NAMALWA (cell line): ENCODE results near the gene CBX8.
"Not testable (repeated sequence)": the region's sequence is repeated elsewhere in the genome, so short reads cannot be mapped to it uniquely, and the experiment has no call there.

Experiments used
- DNase-seq: peaks from one replicate; pipeline ENCODE4 v3.0.0-alpha.2; 2015; ENCODE audit warnings: low spot score

CBX8 gene

DNA sequence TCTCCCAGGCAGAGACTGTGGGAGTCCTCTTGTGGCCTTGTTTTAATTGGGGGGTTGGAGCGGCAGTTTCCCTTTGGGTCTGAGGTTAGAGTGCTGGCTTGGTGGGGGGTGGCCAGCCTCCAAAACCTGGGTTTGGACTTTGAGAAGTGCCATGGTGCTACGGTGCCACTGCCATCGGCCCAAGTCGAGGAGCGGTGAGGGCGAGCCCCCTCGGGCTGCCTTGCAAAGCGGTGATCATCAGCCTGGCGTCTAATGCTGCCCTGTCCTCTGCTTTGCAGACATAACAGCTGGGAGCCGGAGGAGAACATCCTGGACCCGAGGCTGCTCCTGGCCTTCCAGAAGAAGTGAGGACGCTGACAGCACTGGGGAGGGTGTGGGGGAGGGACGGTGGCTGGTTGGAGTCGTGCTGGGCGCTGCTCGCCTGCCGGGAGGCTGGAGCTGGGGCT is 17.8 kb downstream of the CBX8 start:
- DNase-seq, result no peak

DNA sequence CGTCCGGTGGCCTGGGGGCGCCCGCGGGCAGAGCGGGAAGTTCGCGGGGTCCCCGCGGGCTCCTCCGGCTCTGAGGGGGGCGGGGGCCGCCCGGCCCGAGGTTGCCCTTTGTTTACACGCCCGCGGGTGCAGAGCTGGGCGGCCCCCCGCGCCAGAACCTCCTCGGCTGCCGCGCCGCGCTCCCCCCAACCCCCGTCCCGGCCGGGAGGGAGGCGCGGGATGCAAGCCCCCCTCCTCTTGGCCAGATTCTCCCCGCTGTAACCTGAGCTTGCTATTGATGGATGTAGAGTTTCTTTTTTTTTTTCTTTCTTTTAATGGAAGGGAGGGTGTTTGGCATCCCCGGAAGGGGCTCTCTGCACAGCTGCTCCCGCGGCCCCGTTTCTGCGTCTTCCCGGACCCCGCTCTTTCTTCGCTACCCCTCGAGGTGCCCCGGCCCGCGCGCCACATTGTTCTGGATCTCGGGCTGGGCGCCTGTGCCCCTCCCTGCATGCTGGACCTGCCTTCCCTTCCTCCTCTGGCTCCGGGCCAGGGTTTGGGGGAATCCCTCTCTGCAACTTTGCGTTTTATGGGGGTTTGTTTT is 18.3 kb downstream of the CBX8 start:
- DNase-seq, result peak; percentile 66

DNA sequence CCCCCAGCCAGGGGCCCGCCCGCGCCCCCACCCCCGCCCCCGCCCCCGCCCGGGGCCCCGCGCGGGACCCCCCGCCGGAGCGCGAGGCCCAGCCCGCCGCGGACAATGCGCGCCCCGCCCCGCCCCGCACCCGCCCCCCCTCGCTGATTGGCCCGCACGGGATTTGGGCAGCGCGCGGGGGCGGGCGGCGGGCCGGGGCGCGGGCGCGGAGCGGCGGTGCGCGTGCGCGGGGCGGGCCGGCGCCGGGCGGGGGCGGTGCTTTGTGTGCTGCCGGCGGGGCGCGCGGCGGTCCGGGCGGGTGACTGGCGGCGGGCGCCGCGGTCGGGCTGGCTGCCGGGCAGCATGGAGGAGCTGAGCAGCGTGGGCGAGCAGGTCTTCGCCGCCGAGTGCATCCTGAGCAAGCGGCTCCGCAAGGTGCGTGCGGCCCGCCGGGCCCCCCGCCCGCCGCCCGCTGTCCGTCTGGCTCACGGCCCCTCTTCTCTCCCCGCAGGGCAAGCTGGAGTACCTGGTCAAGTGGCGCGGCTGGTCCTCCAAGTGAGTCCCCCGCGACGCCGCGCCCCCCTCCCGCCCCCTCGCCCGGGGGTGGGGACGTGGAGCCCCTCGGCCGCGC is 18.9 kb downstream of the CBX8 start, which contains the start of gene CBX2:
CBX2 (plus strand) TSS at position 255 of the 610 bp plus-strand sequence; CDS start at position 343, 88 bp downstream.
- DNase-seq, result peak; percentile 72

DNA sequence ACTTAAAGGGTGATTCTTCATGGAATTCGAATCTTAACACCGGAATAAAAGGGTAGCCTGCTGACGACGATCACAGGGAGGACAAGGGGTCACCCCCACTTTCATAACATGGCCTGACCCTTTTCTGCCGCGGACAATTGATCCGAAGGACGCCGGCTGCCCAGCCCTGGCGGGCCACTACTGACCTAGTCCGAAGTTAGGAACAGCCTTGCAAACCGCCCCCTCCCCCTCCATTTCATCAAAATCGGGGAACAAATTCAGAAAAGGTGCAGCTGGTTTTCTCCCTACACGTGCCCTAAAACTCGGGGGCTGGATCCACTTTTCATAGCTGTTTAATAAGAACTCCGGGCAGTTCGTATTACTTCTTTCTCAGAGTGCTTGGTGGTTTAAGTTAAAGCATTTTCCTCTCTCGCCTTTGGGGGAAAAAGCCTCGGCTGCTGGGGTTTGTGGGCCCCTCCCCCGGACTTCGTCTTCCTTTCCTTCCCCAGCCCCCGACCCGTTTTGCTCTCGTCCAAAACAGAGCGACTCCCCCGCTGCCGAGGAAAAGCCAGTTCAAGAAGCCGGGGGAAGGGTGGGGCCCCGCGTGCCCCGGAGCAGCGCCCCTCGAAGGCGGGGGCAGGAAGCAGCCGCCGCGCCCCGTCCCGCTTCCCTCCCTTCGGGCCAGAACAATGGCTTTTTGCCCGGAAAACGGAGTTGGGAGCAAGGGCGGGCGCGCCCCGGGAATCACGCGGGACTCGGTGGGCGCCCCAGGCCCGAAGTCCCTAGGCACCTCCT is 19.6 kb downstream of the CBX8 start:
- DNase-seq, result peak; percentile 65

DNA sequence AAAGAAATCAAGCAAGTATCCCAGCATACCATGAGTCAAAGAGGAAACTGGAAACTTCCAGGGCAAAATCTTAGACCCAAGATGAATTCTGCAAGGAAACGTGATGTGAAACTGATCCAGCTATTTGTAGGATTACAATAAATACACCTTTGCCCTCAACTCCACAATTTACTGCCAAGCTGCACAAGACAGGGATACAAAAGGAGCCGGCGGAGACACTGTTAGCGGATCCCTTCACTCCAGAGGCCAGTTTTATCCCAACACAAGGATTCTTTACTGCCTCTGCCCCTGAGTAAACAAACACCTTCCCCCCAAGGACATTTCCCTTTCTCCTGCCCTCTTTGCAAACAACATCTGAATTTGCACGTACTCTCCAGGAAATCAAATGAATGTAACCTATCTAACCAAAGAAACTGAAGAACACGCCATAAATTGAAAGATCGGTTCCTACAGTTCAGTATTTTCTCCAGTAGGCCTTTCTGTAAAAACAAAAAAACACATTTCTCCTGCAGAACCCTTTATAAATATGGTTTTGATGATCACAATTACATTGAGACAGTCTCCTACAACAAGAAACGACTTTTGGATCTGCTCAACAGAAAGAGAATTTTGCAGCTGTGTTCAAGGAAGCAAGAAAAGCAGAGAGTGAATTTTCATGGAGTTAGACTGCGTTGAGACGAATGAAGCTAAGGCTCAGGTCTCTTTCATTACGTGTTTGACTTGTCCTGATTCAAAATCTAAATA is 20.3 kb downstream of the CBX8 start:
- no peak for DNase-seq

DNA sequence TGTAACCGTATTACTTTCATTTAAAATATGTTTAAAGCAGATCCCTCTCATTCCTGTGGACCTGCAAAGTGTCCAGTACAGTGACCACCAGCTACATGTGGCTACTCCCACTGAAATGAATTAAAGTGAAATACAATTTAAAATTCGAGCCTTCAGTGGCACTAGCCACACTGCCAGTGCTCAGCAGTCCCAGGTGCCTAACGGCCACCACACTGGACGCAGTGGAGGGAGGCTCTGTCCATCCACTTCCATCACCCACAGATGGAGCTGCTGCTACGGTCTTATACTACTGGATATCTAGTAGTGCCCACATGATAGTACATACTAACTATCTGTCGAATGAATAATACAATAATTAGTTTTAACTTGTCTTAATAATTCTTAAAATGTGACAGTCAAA is 21.2 kb downstream of the CBX8 start:
- DNase-seq, result no peak

DNA sequence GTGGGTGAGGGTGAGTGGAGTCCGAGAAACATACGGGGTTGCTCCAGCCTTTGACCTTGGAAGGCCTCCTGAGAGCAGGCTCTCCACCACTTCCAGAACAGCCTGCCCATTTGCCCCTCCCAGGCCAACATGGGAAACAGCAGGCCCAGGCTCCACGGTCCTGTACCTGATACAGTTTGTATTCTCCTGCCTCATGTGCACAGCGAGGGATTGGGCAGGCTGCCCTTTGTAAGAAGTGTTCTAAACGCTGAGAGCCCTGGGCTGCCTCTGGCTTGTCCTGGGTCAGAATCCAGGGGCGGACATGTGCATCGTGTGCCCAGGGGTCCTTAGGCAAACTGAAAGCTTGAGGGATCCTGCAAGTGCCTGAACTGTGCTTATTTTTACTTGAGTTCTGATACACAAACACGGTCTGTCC is 22.3 kb downstream of the CBX8 start:
- no peak for DNase-seq

DNA sequence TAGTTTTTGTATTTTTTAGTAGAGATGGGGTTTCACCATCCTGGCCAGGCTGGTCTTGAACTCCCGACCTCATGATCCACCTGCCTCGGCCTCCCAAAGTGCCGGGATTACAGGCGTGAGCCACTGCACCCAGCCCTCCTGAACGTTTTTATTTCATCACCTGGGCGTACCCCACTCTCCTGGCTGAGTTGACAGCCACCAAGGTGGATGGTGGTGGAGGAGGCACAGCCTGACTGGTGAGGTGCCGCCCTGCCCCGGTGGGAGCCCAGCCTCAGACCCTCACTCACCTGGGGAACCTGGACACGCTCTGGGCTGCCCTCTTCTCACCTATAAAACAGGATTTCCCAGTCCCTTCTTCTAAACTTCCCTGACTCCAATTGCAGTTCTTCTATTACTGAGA is 24.2 kb downstream of the CBX8 start:
- not testable (repeated sequence) for DNase-seq

DNA sequence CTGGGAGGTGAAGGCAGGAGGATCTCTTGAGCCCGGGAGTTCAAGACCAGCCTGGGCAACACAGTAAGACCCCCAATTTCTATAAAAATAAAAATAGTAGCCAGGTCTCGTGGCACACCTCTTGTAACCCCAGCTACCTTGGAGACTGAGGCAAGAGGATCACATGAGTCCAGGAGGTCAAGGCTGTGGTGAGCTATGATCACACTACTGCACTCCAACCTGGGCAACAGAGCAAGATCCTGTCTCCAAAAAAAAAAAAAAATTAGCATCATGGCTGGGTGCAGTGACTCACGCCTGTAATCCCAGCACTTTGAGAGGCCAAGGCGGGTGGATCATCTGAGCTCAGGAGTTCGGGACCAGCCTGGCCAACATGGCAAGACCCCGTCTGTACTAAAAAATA is 25.6 kb downstream of the CBX8 start:
- no peak for DNase-seq

DNA sequence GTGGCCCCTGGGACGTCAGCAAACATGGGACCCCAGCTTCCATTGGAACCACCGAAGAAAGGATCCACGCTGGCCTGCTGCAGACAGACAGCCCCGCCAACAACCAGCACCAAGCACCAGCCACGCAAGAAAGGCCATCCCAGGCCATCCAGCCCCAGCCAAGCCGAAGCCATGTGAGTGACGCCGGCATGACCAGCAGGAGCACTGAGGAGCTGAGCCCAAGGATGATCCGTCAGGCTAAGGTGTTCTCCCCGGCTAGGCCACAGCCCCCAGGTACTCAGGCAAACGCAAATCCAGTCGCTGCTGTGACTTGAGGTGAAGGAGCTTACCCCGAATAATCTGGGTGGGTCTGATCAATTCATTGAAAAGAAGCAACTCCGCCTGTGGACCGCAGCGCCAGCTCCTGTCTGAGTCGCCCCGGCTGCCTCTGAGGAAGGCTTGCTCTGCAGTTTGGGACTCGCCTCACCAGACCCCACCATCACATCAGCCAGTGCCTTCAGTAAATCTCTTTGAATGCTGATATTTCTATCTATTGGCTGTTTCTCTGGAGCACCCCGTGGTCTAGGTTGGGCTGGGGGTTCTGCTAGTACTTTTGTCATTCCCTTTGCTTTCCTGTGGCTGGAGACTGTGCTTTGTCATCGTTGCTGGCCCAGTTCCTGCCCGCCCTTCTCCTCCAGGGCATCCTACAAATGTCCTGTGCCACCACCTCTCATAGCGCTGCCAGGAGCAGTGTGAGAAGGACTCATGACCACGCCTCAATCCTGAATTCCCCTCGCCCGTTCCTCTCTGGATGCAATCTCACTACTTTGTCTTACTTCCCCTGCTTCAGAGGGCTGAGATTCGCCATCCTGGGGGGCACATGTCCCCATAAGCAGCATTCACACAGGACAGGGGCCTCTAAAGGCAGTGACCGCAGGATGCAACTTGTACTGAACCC is 27.0 kb downstream of the CBX8 start:
- DNase-seq, result no peak

DNA sequence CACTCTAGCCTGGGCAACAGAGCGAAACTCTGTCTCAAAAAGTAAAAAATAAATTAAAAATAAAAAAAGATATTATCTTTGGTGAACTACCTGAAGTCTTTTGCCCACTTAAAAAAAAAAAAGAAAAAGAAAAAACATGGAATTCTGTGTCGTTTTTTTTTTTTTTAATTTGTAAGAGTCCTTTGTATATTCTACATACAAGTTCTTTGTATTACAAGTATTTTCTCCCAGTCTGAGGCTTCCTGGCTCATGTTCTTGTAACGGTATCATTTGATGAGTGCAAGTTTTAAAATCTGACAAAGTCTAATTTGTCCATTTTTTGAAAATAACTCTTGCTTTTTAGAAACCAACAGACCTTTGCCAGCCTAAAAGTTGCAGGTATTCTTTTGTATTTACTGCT is 31.2 kb downstream of the CBX8 start:
- DNase-seq, result no peak

DNA sequence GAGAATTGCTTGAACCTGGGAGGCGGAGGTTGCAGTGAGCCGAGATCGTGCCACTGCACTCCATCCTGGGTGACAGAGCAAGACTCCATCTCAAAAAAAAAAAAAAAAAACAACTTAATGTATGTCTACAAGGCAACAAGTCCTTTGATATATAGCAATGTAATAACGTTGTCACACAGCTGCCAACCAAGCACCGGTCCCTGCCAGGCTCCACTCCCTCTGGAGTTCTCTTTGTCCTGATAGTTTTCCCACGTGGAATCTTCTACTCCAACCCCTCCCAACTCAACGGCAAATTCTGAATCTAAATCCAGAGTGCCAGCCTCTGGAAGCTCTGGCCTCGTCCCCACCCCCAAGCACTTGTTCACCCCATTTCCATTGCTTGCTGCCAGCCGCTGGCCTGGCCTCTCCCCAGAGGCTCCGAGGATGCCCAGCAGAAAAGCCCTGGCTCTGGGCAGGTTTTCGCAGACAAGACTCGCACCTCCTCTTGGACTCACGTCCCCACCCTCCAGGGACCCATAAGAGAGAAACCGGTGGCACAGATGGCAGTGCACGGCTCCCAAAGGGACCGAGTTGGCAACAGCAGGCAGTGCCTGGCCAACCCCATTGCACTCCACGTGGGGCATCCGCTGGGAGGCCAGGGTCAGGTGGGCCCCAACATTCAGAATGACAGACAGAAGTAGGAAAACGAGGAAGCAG is 34.8 kb downstream of the CBX8 start:
- DNase-seq, result no peak

DNA sequence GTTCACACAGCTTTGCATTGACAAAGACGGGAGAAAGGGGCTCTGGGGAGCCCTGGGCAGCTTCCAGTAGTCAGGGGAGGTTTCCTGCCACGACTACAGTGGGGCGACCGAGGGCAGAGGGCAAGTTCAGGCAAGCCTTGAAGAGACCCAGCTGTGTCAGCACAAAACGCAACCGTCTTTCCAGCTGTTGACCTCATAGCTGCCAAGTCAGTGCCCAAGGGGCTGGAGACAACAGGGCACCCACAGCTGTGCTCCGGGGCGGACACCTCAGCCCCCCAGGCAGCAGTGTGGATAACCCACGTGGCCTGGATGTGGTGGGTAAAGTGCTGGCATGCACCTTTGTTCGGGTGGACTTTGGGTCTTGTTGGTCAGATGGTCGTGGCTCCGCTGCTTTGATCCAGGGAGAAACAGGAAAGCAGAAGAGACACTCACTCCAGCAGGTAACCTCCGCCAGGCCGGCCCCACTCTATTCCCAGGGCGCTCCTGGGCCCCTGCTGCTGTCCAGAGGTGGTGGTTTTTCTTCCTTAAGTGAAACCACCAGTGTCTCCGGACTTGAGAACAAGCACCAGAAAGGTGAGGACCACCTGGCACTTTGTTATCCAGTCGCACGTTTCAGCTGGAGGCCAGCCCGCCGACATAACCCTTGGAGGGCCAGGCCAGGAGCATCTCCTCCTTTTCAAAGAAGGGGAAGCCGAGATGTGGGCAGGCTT is 36.5 kb downstream of the CBX8 start:
- DNase-seq, result no peak

DNA sequence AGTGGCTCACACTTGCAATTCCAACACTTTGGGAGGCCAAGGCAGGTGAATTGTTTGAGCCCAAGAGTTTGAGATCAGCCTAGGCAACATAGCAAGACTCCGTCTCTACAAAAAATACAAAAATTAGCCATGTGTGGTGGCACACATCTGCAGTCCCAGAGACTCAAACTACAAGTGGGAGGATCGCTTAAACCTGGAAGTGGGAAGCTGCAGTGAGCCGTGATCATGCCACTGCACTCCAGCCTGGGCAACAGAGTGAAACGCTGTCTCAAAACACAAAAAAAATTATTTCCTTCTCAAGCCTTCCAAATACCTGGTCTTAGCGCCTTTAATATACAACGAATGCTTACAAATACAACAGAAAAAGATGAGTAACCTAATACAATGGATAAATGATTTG is 38.6 kb downstream of the CBX8 start:
- DNase-seq, result no peak

DNA sequence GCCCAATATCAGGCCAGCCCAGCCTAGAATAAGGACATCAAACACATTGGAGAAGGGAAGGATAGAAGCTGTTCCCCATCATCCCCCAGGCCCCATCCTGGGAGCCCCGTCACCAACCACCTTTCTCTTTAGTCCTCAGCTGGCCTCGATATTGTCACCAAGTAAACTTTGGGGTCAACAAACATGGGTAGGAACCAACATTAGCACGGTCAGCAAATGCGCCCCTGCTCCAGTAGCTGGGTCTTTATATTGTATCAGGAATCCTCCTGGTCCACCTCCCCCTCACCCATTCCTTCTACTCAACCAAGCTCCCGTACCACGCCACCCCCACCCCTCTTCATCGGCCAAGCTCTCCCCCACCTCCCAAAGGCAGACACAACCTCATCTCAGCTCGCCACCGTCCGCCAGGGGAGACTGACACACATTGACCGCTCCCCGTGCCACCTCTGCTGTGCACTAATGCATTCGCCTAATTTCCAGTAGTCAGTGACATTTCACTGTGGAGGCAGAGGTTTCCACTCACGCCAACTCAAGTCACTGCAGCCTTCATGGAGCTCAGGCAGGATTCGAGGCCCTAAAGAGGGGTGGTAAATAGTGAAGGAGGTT is 39.6 kb downstream of the CBX8 start:
- no peak for DNase-seq

DNA sequence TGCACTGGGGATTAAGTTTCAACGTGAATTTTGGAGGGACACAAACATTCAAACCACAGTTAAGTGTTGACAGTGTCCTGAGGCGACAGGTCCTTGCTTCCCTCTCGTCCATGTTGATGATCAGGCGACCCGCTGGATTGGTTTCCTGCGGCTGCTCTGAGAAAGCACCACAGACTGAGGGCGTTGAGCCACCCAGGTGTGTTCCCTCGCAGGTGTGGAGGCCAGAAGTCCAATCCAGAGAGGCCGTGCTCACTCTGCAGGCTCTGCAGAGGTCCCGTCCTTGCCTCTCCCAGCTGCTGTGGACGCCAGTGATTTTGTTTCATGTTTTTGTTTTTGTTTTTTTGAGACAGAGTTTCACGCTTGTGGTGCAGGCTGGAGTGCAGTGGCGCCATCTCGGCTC is 41.3 kb downstream of the CBX8 start:
- no peak for DNase-seq

DNA sequence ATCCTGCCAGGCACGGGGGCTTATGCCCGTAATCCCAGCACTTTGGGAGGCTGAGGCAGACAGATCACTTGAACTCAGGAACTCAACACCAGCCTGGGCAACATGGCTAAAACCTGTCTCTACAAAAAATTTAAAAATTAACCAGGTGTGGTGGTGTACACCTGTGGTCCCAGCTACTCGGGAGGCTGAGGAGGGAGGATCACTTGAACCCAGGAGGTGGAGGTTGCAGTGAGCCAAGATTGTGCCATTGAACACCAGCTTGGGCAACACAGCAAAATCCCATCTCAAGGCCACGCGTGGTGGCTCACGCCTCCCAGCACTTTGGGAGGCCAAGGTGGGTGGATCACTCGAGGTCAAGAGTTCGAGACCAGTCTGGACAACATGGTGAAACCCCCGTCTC is 42.0 kb downstream of the CBX8 start:
- DNase-seq, result not testable (repeated sequence)

DNA sequence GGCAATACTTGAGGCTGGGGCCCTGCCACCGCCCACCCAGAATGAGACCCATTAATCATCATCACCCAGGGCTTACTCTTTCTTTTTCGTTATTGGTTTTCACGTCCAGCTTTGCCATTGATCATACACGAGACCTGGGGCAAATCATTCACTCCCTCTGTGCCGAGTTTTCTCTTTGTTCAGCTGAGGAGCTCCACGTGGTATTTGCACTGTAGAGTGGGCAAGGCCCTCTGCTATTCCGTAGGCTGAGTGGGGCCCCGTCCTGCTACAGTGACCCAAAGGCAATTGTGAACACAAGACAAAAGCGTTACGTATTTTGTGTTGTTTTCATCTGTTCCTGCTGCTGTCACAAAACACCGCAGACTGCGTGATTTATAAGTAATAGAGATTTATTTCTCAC is 42.5 kb downstream of the CBX8 start:
- no peak for DNase-seq

DNA sequence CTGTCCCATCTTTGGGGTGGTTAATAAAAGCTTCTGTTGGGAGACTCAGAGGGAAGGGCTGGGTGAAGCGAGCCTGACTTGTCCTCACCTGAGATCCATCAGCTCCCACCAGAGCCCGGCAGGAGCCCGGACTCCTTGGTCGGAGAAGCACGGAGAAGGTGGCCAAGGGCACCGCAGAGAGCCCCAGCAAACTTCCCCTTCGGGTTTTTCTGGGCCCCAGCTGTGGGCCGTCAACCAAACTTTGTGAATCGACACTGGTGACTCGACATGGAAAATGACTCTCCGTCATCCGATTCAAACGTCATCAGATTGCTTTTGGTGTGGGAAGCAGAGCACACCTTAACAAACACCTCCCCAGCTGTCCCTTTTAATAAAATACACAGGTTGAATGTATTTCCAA is 44.7 kb downstream of the CBX8 start:
- no peak for DNase-seq
